Fibroblast of skin of scalp (primary cell): ENCODE data around the gene ADAMTS2.
"Not testable (repeated sequence)": the region's sequence is repeated elsewhere in the genome, so short reads cannot be mapped to it uniquely, and the experiment has no call there.

ENCODE experiments used
- DNase-seq: peaks from one replicate; pipeline ENCODE4 v3.0.0-alpha.2; 2013

ADAMTS2 gene

GRCh38 chr5:179231309-179231708 is 114.0 kb downstream of the ADAMTS2 start:
- DNase-seq = no peak

GRCh38 chr5:179230061-179230461 is 115.2 kb downstream of the ADAMTS2 start:
- DNase-seq = no peak

DNA sequence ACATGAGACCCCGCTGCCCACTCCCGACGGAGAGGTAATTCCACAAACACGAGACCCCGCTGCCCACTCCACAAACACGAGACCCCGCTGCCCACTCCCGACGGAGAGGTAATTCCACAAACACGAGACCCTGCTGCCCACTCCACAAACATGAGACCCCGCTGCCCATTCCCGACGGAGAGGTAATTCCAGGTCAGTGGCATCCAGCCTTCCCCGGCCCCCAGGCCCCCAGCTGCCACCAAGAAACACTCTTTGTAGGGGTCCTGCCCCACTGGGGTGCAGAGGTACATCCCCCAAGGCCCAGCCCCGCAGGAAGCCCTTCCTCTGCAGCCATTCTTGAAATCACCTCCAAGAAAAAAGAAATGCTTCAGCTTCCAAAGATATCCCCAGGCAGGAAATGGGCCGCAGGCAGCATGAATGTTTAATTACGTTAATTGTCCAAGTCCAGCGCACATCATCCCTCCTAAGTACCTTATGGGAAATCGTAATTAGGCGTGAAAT is 115.9 kb downstream of the ADAMTS2 start:
- no peak for DNase-seq

GRCh38 chr5:179228341-179229121 is 116.7 kb downstream of the ADAMTS2 start:
- no peak for DNase-seq

- DNase-seq = no peak
Measured at GRCh38 chr5:179227580-179228311, 117.5 kb downstream of the ADAMTS2 start.

- DNase-seq = no peak
Measured at GRCh38 chr5:179227229-179227579, 118.1 kb downstream of the ADAMTS2 start.

DNA sequence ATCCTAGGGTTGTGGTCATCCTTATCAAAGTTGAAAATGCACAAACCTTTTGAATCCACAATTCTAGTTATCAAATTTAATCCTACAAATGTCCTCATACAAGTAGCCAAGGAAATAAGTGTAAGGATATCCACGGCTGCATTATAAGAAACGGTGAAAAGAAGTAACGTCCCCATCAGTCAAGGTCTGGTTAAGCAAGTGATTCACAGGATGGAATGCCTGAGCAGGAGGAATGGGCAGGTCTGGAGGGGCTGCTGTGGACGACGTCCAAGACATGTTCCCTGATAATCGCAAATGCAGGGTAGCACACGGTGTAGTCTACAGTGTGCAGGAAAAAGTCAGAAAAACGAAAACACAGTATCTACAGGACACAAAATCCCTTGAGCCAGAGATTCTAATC is 118.6 kb downstream of the ADAMTS2 start:
- DNase-seq = no peak

DNA sequence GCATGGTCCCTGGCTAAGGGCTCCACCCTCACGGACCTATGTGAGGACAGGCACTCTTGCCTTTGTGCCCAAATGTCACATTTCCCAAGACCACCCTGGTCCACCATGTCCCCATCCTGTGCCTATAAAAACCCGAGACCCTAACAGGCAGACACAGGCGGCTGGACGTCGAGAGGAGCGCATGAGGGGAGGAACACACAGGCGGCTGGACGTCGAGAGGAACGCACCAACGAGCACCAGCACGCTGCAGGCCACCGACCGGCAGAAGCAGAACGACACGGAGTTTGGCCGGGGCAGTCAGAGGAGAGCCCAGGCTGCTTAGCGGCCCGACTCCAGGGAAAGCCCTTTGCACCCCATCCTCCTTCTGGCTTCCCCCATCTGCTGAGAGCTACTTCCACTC is 119.9 kb downstream of the ADAMTS2 start:
- no peak for DNase-seq

GRCh38 chr5:179224741-179225140 is 120.5 kb downstream of the ADAMTS2 start:
- no peak for DNase-seq

DNA sequence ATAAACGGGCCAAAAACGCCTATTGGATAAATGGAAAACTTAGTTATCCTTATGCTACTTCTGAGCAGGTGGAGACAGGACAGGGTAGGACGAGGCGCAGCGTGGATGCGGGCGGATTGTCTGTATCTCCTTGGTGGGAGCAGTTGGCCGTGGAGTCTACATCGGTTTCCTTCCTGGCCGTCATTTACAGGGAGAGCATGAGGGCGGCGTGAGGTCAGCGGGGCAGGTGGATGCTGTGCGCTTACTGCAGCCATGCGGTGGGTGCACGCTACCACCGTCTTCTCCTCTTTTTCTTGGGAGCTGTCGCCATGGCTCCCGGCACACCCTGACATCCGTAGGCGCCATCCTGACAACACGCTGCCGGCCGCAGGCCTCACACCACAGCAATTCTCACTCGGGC is 121.3 kb downstream of the ADAMTS2 start:
- DNase-seq = no peak

GRCh38 chr5:179223528-179223927 is 121.7 kb downstream of the ADAMTS2 start:
- no peak for DNase-seq

DNA sequence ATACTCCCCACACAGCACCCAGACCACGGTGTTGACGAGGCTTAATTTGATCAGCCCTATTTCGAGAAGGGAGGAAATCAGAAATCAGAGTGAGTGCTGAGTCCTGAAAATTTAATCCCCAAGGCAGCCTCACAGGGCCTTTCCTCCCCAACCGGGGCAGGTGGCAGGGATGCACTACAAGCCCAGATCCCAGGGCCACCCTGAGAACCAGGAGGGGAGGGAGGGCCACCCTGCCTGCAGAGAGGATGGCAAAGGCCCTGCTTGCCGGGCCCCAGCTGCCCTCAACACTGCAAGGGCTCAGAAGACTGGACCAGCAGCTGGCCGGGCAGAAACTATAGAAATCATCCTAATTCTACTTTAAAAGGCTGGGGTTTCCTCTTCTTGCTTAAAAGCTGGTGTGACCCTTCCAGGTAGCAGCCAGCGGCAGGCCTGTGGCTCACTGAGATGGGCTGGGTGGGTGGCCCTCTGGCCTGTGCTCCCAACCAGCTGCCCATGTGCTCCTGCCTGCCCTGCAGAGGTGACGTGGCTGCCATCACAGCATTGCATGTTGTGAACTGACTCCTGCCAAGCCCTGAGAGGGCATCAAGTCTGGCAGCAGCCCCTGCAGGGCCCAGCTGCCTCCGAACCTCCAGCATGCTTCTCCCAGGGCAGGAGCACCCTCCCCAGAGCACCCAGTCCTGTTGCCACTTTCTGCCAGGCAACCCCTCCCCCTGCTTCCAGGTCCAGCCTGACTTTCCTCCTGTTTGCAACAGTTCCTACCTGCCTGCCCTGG is 122.8 kb downstream of the ADAMTS2 start:
- no peak for DNase-seq

GRCh38 chr5:179221877-179222220 is 123.4 kb downstream of the ADAMTS2 start:
- DNase-seq = no peak

DNA sequence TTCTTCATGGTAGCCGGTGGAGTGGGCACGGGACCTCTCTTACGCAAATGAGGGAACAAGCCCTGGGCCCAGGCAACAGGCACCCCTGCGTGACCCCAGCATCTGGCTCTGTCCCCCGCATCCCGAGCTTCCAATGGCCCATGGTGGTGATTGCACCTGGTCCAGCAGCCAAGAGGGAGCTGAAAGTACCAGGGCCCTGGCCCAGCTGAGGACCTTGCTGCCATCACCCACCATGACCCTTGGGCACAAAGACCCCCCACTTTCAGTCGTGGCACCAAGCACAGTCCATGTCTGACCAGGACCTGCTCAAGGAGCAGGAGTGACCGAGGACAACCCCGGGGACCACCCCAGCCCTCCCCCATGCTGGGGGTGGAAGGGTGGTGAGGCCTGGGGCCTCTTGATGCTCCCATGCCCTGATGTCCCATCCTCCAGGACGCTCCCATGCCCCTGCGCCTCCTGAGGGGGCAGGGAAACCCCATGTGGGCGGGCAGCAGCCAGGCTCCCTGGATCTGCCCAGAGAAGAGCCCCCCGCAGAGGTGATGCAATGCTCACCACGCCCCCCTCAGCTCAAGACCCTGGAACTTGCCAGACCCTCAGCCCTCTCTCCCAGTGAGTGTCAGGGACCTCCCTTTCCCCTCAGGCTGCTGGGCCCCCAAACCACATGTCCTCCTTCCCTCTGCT is 123.9 kb downstream of the ADAMTS2 start:
- no peak for DNase-seq

DNA sequence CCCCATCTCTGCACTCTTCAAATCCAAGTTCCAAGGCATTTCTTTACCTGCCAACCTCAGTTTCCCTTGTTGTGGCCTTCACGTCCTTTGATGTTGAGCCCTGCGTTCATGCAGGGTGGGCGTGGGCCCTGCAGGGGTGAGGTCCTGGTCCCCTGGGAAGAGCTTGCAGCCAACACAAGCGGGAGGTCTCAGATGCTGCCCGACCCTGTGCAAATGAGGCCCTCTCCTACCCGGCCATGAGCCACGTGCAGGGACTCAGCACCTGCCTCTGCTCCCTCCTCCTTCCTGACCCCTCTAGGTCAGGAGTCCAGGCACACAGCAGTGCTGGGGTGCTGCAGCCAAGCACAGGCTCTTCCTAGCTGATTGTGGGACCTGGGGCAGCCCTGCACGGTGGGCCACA is 124.5 kb downstream of the ADAMTS2 start:
- no peak for DNase-seq

DNA sequence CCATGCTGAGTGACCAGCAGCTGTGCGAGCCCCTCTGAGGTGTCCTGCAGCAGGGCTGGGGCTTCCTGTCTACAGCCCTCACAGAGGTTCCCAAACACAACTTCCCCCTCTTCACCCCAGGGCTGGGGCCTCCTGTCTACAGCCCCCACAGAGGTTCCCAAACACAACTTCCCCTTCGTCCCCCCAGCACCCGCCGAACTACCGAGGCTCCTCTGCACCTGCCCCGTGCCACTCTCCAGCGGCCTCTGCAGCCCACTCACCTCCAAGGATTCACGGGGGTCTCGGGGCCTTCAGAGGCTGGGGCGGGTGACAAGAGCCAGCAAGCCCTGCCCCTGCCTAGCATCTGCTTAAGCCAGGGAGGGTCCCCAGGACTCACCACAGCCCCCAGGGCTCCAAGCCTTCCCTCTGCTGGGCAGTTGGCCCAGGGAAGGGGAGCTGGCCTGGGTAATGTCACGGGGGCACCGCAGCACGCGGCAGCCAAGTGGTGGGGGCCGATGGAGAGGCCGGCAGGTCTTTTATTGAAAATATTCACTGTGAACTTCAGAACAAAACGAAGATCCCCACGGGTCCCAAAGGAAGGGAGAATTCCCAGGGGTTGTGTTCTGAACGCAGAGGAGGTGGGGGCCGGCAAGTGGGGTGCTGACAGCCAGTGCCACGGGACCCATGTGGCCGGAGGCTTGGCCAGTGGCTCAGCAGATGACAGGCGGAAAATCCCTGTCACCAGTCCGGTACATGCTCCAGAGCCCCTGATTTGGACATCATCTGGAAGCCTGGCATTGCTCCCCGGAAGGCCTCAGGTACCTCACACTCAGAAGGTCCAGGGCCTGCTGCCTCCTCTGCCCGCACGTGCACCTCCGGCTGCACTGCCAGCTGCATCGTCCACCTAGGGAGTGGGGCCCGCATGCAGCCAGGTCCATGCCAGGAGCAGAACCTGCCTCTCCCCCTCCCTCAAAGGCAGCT is 125.3 kb downstream of the ADAMTS2 start:
- DNase-seq = no peak

DNA sequence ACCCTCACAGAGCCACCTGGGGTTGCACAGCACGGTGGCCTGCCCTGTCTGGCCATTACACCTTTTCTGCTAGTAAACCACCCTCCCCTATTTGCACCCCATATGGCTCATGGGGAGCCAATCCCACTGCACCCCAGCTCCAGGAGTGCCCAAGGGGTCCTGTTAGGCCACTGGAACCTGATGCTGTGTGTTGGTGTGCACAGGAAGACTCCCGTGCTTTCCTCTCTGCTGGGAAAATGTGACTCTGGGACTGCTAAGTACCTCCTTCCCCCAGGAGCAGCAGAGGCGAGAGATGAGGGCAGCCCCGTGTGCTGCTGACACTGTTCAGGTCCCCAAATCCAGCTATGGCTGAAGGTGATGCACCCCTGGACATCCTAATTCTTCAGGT is 126.3 kb downstream of the ADAMTS2 start:
- no peak for DNase-seq

- DNase-seq = no peak
Measured at GRCh38 chr5:179217956-179218942, 127.0 kb downstream of the ADAMTS2 start.

DNA sequence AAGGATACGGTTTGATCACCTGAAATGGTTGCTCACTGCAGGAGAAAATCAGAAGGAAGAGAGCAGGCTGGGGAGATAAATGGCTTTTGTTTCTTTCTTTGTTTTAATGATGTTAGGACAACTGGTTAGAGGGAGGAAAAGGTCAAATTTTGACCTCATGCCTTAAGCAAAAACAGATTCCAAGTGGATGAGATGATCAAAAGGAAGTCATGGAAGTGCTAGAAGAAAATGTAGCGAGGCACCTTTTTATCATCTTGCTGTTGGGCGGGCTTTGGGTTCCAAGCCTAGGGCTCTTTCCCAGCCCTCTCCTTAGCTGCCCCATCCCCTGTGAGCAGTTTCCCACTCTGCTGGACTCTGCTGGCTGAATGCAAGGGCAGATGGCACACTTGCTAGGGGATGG is 127.9 kb downstream of the ADAMTS2 start:
- DNase-seq = no peak

GRCh38 chr5:179216381-179216780 is 128.9 kb downstream of the ADAMTS2 start:
- DNase-seq = not testable (repeated sequence)
